SH-SY5Y (cell line): ENCODE data around the gene MGAT3.

Source experiments
- GATA2 ChIP-seq: IDR thresholded peaks from 2 replicates; pipeline ENCODE4 v1.6.1; 2011; ENCODE audit warnings: mild to moderate bottlenecking, low read depth, low read length
- GATA3 ChIP-seq: IDR thresholded peaks from 2 replicates; pipeline ENCODE4 v1.6.1; 2011; ENCODE audit warnings: low read depth, mild to moderate bottlenecking, low read length, moderate library complexity

The MGAT3 gene

DNA sequence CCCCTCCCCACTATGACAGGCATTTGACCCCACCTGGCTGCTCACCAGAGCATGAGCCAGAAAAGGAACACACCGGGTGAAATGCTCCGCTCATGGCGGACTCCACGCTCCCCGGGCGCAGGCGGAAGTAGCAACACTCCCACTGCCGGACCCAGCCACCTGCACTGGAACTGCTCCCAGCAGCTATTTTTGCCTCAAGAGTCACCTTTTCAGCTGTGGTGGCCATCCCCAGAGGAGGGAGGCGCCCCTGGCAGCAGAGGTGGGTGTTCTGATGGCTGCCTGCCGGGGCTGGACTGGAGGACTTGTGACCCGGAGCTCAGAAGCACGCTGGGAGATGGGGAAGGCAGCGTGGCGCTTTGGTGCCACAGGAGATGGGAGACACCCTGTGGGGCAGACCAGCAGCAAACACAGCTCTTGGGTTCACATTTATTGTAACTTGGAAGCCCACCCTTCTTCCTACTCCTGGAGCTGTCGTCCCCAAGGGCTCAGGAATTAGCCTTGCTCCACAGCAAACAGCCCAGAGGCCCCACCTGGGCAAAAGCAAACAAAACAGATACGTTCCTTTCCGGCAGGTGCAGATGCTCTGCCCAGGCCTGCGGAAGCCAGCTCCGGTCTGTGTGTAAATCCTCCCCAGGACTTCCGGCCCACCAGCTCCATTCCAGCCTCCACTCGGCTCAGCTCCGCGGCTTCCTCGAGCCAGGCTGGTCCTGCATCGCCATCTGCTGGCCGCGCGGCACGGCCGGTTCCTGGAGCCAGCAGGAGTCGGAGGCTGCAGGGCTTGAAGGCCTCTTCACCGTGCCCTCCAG is 72.1 kb downstream of the MGAT3 start:
- TF ChIP-seq GATA2 (no peak), GATA3 (no peak)

- TF ChIP-seq GATA2 (no peak), GATA3 (no peak)
Observed at GRCh38 chr22:39529487-39529851, 72.7 kb downstream of the MGAT3 start.

GRCh38 chr22:39530116-39530515 is 73.3 kb downstream of the MGAT3 start:
- no peak for TF ChIP-seq GATA3
- no peak for TF ChIP-seq GATA2

DNA sequence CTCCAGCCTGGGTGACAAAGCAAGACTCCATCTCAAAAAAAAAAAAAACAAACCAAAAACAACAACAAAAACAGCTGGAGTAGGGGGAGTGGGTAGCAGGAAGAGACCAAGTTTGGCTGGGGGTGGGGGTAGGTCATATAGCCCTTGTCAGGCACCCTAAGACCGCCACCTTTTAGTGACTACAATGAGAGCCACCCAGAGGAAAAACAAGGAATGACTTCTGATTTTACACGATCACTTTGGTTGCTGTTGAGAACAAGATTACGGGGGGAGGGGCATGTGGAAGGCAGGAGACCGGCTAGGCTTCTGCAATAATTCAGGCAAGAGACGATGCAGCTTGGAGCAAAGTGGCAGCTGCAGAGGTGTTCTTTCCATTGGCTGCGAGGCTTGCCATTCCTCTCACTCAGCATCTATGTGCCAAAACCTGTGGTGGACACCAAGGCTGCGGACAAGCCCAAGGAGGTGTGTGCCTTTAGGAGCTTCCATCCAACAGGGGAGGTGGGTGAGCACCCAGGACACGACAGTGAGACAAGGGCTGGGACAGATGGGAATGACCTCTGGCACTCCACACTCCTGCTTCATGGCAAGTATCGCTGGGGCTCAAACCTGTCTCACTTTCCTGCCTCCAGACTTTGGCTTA is 74.0 kb downstream of the MGAT3 start:
- TF ChIP-seq GATA3 (no peak), GATA2 (no peak)

DNA sequence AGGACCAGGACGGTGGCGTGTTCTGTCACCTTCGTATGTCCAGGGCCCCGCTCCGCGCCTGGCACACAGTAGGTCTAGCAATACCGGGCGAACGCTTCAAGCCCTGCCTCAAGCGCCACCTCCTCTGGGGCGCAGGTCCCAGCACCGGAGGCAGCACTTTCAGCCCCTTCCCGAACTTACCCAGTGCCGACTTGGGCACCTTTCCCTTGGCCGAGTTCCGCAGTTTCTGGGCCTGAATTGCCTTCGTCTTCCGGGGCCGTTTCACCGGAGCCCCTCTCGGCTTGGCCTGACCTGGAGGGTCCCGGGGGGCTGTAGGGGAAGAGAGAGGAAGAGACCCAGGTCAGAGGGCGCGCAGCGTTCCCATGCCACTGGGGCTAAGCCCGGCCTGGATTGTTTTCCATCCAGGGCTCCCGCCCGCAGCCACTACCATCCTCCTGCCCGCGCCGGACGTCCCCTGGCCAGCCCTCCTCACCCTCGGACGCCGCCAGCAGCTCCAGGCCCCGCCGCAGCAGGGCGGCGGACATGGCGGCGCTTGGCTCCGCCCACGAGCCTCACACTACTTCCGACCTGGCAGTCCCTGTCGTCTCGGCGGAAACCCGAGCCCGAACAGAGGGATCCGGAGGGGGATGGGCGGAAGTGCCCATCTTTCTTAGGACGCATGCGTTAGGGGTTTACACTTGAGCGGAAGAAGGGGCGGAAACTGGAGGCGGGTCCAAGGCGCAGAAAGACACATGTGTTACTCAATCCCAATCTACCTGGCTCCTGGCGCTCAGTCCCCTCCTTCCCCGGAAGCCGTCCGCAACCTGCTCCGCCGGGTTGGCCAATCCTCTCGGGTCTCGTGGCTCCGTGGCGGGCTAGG is 75.6 kb downstream of the MGAT3 start, which contains the start of gene RPS19BP1:
TSS of gene RPS19BP1 (minus strand) at position 534 of the 859 bp plus-strand sequence. CDS start at position 524, 10 bp downstream.
- TF ChIP-seq GATA3: no peak
- TF ChIP-seq GATA2: no peak

DNA sequence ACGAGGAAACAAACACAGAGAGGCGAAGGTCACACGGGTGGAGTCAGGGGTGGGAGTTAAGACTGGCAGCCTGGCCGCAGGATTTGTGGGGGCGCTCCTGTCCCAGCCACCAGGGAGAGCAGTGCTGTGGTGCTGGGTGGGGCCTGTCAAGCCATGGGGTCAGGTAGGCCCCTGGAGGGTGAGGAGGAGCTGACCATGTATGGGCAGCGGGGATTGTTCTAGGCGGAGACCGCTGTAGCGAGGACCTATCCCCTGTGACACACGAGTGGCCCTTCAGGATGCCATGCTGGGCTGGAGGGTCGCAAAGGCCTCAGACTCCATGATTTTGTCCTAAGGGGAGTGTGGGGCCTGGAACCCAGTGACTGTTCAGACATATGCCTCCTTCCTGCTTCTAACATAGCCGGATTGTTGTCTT is 77.3 kb downstream of the MGAT3 start:
- TF ChIP-seq GATA2 (no peak), GATA3 (no peak)

DNA sequence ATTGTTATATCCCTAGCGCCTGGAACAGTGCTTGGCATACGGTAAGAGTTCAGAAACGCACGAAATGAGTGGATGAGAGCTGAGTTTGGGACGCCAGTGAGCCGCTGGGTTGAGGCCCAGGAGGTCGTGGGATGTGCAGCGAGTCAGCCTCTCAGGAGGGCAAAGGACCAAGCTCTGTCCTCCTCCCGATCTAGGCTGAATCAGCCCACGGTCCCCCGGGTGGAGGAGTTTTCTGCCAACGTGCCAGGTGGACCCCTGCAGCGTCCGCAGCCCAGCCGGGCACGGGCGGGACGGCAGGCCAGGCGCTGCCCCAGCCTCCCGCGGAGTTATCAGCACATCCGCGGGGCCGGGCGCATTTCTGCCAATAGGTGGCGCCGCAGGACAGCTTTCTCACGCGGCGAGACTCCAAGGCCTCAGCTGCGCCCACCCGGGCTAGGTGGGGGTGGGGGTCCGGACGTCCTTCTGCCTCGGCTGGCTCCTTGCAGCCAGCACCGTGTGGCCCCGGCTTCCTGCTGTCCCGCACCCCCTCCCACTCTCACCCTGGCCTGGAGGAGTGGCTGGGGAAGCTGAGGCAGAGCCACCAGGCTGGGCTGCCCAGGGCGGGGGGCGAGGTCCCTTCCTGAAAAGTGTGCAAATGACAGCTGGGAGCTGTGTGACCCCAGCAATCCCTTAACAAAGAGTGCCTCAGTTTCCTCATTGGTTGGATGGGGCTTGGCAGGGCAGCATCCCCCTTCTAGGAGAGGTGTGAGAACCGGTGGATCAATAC is 78.0 kb downstream of the MGAT3 start:
- TF ChIP-seq GATA3 (no peak), GATA2 (peak; percentile 48)

DNA sequence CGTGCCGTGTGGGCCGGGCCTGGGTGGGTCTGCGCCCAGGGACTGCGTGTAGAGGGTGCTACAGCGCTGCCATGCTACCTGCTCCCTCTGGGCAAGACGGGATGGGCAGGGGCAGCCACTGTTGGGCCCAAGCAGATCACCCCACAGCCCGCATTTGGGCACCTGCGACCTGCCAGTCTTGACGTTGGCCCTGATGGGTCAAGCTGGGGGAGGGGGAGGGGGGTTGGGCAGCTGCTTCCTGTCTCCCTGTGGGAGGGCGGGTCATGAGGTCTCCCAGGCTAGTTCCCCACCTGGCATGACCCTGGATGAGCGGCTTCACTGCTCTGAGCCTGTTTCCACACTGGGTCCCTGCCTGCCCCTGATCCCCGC is 78.5 kb downstream of the MGAT3 start:
- TF ChIP-seq GATA3: no peak
- no peak for TF ChIP-seq GATA2

- TF ChIP-seq GATA2 (no peak), GATA3 (no peak)
Observed at GRCh38 chr22:39535831-39536449, 79.1 kb downstream of the MGAT3 start.

- TF ChIP-seq GATA3 (no peak), GATA2 (no peak)
Observed at GRCh38 chr22:39536711-39537110, 79.9 kb downstream of the MGAT3 start.

GRCh38 chr22:39537975-39538374 is 81.2 kb downstream of the MGAT3 start:
- TF ChIP-seq GATA2: no peak
- TF ChIP-seq GATA3: no peak
